ENCODE data around the gene DLEC1. TPM values are rescaled to one million over a fixed set of nuclear protein-coding genes. Genes with fewer than 3 reads are reported as not detected.

Gene DLEC1
- total RNA-seq, 4 donors from 2014 or later: 0.08 to 2.9 (median 0.57) TPM

DNA sequence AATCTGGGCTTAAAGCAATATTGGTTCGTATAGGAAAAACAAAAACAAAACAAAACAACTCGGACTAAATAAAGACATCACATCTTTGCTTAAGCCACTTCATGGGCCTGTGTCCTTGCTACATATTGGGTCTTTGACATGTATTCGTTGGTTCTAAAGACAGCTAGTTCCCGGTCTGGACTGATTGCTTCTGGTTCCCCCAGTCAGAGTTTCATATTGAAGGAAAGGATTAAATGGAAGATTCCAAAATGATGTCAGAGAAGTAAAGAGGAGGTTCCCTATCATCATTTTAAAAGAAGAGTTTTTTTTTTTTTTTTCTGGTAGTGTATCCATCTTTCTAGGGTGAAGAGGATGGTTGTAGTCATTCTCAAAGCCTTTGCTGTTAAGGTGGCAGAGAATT, 128.6 kb downstream of the DLEC1 start:
- no peak for DNase-seq (ENCODE audit: low spot score in 2 of 2)
- TF ChIP-seq POLR2A (IDR thresholded peaks at IDR 0.05): no peak
- TF ChIP-seq, protein P1, sequence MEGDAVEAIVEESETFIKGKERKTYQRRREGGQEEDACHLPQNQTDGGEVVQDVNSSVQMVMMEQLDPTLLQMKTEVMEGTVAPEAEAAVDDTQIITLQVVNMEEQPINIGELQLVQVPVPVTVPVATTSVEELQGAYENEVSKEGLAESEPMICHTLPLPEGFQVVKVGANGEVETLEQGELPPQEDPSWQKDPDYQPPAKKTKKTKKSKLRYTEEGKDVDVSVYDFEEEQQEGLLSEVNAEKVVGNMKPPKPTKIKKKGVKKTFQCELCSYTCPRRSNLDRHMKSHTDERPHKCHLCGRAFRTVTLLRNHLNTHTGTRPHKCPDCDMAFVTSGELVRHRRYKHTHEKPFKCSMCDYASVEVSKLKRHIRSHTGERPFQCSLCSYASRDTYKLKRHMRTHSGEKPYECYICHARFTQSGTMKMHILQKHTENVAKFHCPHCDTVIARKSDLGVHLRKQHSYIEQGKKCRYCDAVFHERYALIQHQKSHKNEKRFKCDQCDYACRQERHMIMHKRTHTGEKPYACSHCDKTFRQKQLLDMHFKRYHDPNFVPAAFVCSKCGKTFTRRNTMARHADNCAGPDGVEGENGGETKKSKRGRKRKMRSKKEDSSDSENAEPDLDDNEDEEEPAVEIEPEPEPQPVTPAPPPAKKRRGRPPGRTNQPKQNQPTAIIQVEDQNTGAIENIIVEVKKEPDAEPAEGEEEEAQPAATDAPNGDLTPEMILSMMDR (IDR thresholded peaks at IDR 0.05): no peak
- intact Hi-C loops (cut with DNase I; ENCODE audit: low total_unique reads): loop anchor here (2.0 kb wide), 1 partner anchor 49 kb away; no protein-coding TSS in a partner anchor
- WGBS, 2 donors: 86 to 87% methylated on average over 4 of the region's 4 CpGs
- no peak overlapping the region for H3K4me3 ChIP-seq (ENCODE audit: low read depth, poor library complexity, severe bottlenecking)

DNA sequence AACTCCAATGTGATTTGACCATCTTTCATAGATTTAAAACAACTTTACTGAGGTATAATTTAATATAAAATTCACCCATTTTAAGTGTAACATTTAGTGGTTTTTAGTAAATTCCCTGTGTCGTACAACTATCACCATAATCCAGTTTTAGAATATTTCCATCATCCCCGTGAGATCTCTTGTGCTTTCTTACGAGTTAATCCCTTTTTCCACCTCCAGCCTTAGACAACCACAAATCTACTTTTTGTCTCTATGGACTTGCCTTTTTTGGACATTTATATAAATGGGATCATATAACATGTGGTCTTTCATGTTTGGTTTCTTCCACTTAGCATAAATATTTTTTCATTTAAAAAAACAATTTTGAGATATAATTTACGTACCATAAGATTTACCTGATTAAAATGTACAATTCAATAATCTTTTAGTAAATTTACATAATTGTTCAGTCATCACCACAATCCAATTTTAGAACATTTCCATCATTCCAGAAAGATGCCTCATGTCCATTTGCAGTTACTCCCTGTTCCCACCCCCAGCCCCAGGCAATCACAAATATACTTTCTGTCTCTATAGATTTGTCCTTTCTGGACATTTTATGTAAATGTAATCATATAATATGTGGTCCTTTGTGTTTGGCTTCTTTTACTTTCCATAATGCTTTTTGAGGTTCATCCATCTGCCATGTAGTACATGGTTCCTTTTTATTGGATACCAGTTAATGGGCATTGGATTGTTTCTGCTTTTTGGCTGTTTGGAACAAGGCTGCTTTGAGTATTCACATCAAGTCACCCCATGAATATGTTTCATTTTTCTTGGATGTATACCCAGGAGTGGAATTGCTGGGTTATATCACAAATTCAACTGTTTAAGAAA, 129.4 kb downstream of the DLEC1 start:
- 85 to 86% methylated on average over 4 of the region's 4 CpGs for WGBS, 2 donors
- H3K4me3 ChIP-seq (ENCODE audit: low read depth, poor library complexity, severe bottlenecking): no peak overlapping the region
- intact Hi-C loops (cut with DNase I; ENCODE audit: low total_unique reads): no loop called here
- DNase-seq (ENCODE audit: low spot score in 2 of 2): no peak
- TF ChIP-seq POLR2A (IDR thresholded peaks at IDR 0.05): no peak
- TF ChIP-seq, protein P1 (IDR thresholded peaks at IDR 0.05): no peak

DNA sequence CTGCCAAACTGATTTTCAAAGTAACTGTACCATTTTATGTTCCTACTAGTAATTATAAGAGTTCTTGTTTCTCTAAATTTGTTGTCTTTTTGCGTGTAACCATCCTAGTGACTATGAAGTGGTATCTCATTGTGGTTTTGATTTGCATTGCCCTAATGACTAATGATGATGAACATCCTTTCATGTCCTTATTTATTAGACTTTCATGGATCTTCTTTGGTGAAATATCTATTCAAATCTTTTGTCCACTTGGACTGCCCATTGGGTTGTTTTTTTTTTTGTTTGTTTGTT, 130.0 kb downstream of the DLEC1 start:
- TF ChIP-seq, protein P1 (IDR thresholded peaks at IDR 0.05): no peak
- TF ChIP-seq POLR2A (IDR thresholded peaks at IDR 0.05): no peak
- no peak overlapping the region for H3K4me3 ChIP-seq (ENCODE audit: low read depth, poor library complexity, severe bottlenecking)
- no peak for DNase-seq (ENCODE audit: low spot score in 2 of 2)
- intact Hi-C loops (cut with DNase I; ENCODE audit: low total_unique reads): no loop called here
- WGBS, 2 donors: 56 to 63% methylated on average over 1 of the region's 1 CpG

DNA sequence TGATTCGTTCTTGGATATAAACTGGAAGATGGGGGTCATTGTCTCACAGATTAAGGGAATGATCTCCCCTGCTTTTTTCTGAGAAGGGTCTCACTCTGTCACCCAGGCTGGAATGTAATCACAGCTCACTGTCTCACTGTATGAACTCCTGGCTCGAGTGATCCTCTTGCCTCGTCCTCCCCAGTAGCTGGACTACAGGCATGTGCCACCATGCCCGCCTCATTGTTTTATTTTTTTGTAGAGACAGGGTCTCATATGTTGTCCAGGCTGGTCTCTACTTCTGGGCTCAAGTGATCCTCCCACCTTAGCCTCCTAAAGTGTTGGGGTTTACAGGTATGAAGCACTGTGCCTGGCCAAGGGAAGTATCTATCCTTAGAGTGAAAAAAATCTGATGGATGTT, 131.7 kb downstream of the DLEC1 start:
- intact Hi-C loops (cut with DNase I; ENCODE audit: low total_unique reads): no loop called here
- TF ChIP-seq, protein P1 (IDR thresholded peaks at IDR 0.05): no peak
- TF ChIP-seq POLR2A (IDR thresholded peaks at IDR 0.05): no peak
- WGBS, 2 donors: 86 to 88% methylated on average over 4 of the region's 4 CpGs
- DNase-seq (ENCODE audit: low spot score in 2 of 2): no peak
- H3K4me3 ChIP-seq (ENCODE audit: low read depth, poor library complexity, severe bottlenecking): no peak overlapping the region

DNA sequence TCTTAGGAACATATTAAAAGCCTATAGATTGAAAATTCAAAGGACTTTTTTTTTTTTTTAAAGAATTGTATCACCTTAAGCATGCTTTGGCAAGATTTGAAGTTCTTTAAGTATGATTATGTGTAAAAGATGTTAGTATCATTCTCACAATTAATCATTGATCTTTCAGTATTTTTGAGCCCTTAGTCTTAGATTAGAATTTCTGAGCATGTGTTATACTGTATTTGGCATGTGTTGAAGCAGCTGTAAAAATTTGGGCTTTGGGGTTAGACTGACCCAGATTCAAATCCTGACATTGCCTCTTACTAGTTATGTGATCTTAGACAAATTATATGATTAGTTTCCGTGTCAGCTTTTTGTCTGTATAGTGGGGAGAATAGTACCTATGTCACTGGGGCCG, 132.6 kb downstream of the DLEC1 start:
- 85 to 91% methylated on average over 2 of the region's 2 CpGs for WGBS, 2 donors
- TF ChIP-seq POLR2A (IDR thresholded peaks at IDR 0.05): no peak
- TF ChIP-seq, protein P1 (IDR thresholded peaks at IDR 0.05): no peak
- intact Hi-C loops (cut with DNase I; ENCODE audit: low total_unique reads): no loop called here
- no peak for DNase-seq (ENCODE audit: low spot score in 2 of 2)
- H3K4me3 ChIP-seq (ENCODE audit: low read depth, poor library complexity, severe bottlenecking): no peak overlapping the region

Other genes with a start within 250 kb of the DLEC1 start
- gene CTDSPL, start 177.3 kb upstream of the DLEC1 start, total RNA-seq: 10 to 100 TPM; 59.8 to 97.5 (median 94.6) TPM
- 10 to 100 TPM in 3 of 4 donors, 1 to 10 TPM in 1; 8.9 to 20.1 (median 18.0) TPM for gene VILL, start 48.4 kb upstream of the DLEC1 start, total RNA-seq
- gene PLCD1, start 9.6 kb upstream of the DLEC1 start, total RNA-seq: 10 to 100 TPM; 30.2 to 55.4 (median 43.8) TPM
- 10 to 100 TPM; 28.1 to 50.1 (median 40.2) TPM for gene ACAA1, start 97.9 kb downstream of the DLEC1 start, total RNA-seq
- gene MYD88, start 99.5 kb downstream of the DLEC1 start, total RNA-seq: 10 to 100 TPM; 22.9 to 32.2 (median 23.6) TPM
- 10 to 100 TPM; 23.4 to 36.1 (median 31.6) TPM for gene OXSR1, start 126.3 kb downstream of the DLEC1 start, total RNA-seq
- gene SLC22A13, start 226.6 kb downstream of the DLEC1 start, total RNA-seq: under 1 TPM in 2 of 4 donors, not detected in 2; 0.13 to 0.17 TPM
- under 1 TPM in 2 of 4 donors, not detected in 2; 0.10 to 0.45 TPM for gene SLC22A14, start 243.1 kb downstream of the DLEC1 start, total RNA-seq

Data from lower leg skin (tissue), 4 donors.